Omental fat pad (tissue), 4 donors: ENCODE data around the gene FAM50A. TPM values are rescaled to one million over a fixed set of nuclear protein-coding genes. Genes with fewer than 3 reads are reported as not detected.
A peak's percentile ranks its signal among the peaks of the same experiment; 100 is the strongest.
"Not testable (repeated sequence)": the region's sequence is repeated elsewhere in the genome, so short reads cannot be mapped to it uniquely, and the experiment has no call there.

Source experiments
- ATAC-seq: fragments of 150-250 bp; one replicate; pipeline ENCODE4 v1.9.1; 2016; ENCODE audit warnings: mild to moderate bottlenecking, moderate library complexity; ENCODE audit not compliant: low FRiP score
- DNase-seq: peaks from one replicate; pipeline ENCODE4 v3.0.0-alpha.2; 2019; ENCODE audit warnings: low spot score
- total RNA-seq, 4 donors: library from RNA; depleted of rRNA; stranded (reverse); fragments of >200 nt; gene quantifications; one replicate each; pipeline ENCODE4 v1.1.0, GENCODE V29; 2016
- TF ChIP-seq, protein P1 (sequence below), 3 donors: fragments of 450-650 bp; IDR thresholded peaks; one replicate each; pipeline ENCODE4 v1.5.1; 2016 to 2017; ENCODE audit warnings: antibody characterized with exemption in 3 of 3, mild to moderate bottlenecking in 3 of 3, moderate library complexity in 2 of 3

FAM50A gene, protein sequence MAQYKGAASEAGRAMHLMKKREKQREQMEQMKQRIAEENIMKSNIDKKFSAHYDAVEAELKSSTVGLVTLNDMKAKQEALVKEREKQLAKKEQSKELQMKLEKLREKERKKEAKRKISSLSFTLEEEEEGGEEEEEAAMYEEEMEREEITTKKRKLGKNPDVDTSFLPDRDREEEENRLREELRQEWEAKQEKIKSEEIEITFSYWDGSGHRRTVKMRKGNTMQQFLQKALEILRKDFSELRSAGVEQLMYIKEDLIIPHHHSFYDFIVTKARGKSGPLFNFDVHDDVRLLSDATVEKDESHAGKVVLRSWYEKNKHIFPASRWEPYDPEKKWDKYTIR
- 10 to 100 TPM; 49.2 to 83.2 (median 74.9) TPM for total RNA-seq

DNA sequence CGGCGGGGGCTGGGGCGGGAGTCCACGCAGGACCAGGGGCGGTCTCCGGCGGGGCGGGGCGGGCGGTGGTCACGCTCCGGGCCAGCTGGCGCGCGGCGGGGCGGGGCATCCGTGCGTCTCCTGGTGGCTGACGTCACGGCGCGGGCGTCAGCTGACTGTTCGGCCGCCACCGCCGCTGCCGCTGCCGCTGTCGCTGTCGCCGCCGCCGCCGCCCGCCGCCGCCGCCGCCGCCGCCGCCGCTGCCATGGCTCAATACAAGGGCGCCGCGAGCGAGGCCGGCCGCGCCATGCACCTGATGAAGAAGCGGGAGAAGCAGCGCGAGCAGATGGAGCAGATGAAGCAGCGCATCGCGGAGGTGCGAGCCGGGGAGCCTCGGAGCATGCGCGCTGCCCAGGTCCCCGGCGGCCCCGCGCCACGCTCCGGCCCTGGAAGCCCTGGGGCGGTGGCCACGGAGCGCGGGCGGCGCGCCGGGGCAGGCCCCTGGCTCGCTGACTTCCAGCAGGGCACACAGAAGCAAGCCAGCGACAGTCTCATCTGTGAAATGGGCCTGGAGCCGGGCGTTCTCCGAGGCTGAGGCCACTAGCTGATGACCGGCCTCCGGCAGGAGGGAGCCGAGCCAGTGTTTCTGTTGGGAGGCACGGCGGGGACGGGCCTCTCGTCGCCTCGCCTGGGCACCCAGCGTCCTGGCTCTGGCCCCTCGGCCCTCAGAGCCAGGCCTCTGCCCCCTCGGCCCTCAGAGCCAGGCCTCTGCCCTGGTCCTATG lies at the start of gene FAM50A:
FAM50A (plus strand) TSS at position 150 of the 763 bp plus-strand sequence; CDS start at position 245, 95 bp downstream.
- ATAC-seq: peak; percentile 82
- TF ChIP-seq, protein P1, sequence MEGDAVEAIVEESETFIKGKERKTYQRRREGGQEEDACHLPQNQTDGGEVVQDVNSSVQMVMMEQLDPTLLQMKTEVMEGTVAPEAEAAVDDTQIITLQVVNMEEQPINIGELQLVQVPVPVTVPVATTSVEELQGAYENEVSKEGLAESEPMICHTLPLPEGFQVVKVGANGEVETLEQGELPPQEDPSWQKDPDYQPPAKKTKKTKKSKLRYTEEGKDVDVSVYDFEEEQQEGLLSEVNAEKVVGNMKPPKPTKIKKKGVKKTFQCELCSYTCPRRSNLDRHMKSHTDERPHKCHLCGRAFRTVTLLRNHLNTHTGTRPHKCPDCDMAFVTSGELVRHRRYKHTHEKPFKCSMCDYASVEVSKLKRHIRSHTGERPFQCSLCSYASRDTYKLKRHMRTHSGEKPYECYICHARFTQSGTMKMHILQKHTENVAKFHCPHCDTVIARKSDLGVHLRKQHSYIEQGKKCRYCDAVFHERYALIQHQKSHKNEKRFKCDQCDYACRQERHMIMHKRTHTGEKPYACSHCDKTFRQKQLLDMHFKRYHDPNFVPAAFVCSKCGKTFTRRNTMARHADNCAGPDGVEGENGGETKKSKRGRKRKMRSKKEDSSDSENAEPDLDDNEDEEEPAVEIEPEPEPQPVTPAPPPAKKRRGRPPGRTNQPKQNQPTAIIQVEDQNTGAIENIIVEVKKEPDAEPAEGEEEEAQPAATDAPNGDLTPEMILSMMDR (IDR thresholded peaks at IDR 0.05): no peak
- no peak for DNase-seq

DNA sequence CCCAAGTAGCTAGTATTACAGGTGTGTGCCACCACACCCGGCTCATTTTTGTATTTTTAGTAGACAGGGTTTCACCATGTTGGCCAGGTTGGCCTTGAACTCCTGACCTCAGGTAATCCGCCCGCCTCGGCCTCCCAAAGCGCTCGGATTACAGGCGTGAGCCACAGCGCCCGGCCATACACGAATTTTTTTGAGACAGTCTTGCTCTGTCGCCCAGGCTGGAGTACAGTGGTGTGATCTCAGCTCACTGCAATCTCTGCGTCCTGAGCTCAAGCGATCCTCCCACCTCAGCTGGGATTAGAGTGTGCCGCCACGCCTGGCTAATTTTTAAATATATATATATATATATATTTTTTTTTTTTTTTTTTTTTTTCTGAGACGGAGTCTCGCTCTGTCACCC lies 47.6 kb upstream of the FAM50A start:
- ATAC-seq, DNase-seq: not testable (repeated sequence)

DNA sequence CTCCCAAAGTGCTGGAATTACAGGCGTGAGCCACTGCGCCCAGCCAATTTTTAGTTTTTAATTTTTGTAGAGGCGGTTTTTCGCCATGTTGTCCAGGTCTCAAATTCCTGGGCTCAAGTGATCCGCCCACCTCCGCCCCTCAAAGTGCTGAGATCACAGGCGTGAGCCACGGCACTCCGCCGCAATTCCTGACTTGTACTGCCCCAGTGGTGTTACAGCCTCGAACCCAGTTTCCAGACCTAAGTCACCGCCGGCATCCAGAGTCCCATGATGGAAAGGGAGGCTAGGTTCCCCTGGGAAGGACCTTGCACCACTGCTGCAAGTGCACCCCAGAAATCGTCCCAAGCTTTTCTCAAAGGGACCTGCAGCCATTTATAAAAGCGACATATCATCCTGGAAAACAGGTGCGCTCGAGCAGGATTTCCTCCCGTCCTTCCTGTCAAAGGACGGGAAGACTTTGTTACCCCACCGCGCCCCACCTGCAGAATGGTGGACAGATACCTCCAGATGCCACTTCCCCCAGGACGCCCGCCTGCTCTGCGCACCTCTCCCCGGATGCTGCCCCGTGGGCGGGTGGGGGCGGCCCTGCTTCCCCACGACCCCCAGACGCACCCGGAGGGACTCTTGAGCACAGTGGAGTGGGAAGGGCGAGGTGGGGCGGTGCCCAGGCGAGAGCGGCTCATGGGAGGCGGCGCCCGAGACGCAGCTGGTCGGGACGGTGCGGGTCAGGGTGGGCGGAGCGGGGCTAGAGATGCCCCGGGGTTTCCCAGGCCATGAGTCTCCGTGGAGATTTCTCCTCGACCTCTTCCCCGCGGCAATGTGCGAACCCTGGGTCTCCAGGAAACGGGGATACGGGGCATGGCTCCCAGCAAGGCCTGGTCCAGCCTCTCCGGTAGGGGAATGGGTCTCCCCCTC lies 46.7 kb upstream of the FAM50A start:
- no peak for DNase-seq
- peak; percentile 82 for ATAC-seq
- TF ChIP-seq, protein P1 (IDR thresholded peaks at IDR 0.05): no peak

DNA sequence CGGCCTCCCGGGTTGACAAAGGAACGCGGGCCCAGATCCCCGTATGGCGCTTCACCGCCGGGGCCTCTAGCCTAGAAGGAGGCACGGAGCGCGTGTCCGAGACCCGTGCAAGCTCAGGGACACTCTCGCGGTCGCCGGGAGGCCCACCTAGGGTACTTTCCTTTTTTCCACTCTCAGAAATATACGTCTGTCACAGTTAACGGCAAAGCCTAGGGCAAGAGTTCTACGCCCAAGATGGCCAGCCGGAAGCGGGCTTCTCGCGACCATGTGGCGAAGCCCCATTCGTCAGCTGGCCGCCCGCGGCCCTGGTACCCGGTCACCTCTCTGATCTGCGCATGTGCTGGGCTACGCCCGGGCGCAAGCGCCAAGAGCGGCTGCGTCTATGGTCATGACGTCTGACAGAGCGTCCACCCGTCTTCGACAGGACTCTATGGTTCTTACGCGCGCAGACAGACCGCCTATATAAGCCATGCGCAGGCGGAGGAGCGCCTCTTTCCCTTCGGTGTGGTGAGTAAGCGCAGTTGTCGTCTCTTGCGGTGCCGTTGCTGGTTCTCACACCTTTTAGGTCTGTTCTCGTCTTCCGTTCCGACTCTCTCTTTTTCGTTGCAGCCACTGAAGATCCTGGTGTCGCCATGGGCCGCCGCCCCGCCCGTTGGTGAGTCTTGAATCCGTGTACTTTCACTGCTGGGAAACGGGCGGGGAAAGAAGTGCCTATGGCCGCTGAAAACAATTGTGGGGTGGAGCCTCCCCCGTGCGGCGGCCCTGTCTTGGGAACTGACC lies 45.9 kb upstream of the FAM50A start, which contains the start of gene RPL10:
RPL10 (plus strand) TSS at position 490 of the 780 bp plus-strand sequence; CDS start at position 633, 143 bp downstream.
- TF ChIP-seq, protein P1 (IDR thresholded peaks at IDR 0.05): no peak
- ATAC-seq: peak; percentile 92
- DNase-seq: peak; percentile 56

DNA sequence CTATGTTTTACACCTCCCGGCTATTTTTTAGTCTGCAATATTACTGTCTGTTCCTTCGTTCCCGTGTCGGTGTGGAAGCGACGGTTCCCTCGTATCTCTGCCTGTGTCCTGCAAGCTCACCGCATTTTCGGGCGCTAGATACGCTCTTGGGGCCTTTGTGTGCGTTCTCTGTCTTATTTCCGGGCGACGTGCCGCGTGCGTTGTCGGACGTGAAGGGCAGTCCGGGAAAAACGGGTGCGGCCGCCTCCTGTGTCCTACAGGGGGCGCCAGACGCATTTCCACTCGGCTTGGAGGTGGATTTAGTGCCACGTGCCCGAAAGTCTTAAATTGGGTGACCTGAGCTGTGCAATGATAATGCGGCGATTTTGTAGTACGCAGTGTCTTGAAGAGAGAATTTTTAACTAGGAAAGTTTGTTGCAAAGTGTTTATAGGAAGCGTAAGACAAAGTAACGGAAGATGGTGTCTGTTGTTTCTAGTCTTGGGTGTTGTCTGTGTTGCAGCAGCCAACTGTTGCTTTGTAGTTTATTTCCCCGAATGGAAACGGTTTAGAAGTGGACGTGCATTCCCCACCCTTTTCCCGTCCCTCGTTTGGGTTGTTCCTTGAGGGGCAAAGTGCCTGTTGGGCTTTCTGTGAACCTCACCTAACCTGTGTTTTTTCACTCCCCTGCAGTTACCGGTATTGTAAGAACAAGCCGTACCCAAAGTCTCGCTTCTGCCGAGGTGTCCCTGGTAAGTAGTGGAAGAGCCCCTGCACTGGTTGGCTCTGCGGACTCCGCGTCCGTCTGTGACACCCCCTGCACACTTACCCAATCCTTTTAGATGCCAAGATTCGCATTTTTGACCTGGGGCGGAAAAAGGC lies 45.0 kb upstream of the FAM50A start:
- DNase-seq (no peak), ATAC-seq (no peak)
- TF ChIP-seq, protein P1 (IDR thresholded peaks at IDR 0.05): peak in 2 of 3 donors; percentile 5 to 28
